Hematopoietic multipotent progenitor cell treated with erythropoietin and hydrocortisone succinate and interleukin-3 and kit ligand, for 15 days (in vitro differentiated cells): ENCODE data around the gene TBCE.

Source experiments
- DNase-seq: peaks from one replicate; pipeline ENCODE4 v3.0.0-alpha.2; 2015; ENCODE audit warnings: low spot score

TBCE gene, protein sequence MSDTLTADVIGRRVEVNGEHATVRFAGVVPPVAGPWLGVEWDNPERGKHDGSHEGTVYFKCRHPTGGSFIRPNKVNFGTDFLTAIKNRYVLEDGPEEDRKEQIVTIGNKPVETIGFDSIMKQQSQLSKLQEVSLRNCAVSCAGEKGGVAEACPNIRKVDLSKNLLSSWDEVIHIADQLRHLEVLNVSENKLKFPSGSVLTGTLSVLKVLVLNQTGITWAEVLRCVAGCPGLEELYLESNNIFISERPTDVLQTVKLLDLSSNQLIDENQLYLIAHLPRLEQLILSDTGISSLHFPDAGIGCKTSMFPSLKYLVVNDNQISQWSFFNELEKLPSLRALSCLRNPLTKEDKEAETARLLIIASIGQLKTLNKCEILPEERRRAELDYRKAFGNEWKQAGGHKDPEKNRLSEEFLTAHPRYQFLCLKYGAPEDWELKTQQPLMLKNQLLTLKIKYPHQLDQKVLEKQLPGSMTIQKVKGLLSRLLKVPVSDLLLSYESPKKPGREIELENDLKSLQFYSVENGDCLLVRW

DNA sequence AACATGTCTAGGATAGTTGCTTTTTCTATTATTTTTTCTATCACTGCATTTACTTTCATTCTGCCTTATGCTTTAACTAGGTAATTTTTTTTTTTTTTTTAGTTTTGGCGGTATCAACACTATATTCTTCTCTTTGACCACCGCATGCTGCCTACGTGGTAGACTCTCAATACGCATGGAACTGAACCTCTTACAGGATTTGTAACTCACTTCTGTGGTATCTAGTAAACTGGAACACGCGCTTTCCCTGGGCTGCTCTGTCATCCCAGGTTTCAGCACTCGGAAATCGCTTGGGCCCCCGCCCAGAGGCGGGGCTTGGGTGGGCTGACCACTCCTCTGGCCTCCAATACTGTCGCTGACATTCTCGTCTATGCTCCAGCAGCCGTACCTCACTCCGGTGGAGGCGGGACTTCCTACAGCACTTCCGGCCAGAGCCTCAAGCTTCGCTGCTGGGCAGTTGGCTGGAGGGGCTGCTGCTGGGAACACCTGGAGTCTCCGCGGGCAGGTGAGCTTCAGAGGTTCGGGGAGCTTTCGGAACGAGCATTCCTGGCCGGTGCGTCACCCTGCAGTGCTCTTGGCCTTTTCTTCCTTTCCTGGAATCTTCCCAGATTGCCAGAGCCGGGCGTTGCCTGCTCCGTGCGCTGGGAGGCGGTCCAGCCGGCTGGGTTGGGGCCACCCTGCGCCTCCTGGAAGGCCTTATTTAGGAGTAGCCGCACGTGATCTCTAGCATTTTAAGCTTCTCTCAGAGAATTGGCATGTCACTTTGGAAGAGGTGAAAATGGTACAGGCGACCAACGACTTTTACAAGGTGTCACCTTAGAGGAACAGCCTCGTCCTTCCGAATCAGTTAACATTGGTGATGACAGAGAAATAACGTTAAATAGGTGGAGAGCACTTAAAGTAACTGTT lies at the start of gene TBCE:
Gene TBCE (plus strand): TSS at position 428 of the 909 bp plus-strand sequence. CDS start 12,623 bp downstream, outside the sequence.
- DNase-seq = peak; percentile 89

DNA sequence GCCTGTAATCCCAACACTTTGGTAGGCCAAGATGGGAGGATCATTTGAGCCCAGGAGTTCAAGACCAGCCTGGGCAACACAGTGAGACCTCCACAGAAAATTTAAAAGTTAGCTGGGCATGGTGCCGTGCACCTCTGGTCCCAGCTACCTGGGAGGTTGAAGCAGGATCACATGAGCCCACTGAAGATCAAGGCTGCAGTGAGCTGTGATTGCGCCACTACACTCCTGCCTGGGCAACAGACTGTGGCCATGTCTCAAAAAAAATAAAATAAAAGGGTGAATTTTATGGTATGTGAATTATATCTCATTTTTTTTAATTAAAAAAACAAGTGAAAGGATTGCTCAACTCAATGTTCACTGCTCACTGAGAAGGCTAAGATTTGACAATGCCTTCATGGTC lies 48.0 kb upstream of the TBCE start:
- no peak for DNase-seq

DNA sequence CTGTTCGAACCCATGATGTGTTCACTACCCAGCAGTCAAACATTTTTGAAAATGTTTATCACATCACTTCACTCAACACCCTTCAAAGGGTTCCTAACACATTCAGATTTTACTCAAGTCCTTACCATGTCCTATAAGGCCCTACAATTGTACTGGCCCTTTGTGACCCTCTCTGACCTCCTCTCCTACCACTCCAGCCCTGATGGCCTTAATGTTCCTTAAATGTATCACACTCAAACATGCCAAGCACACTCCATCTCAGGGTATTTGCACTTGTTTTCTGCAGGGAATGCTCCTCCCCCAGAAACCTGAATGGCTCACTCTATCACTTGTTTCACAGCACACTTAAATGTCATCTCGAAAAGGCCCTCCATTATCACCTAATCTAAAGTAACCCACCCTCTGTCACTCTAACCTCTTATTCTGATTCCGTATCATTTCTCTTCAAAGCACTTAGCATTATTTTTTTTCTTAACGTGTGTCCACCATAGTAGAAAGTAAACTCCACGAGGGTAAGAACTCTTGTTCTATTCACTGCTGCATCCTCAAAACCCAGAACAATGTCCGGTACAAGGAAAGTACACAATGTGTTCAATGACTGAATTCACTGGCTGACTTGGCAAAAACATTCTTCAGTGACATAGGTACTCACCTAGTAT lies 46.6 kb upstream of the TBCE start:
- DNase-seq = no peak

DNA sequence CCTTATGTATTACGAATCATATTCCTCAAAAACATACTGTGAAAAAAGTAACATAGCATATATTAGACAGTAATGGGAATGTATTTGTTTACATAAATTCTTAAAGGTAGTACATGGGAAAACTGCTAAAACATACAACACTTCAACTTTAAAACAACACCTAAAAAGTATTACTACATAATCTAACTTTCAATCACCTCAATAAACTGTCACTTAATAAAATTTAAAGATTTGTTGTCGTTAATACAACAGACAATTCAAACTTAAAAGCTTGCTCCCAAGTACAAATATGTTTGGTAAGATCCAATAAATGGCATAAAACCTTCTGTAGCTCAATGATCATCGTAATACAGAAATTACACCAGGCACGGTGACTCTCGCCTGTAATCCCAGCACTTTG lies 42.9 kb upstream of the TBCE start:
- no peak for DNase-seq

DNA sequence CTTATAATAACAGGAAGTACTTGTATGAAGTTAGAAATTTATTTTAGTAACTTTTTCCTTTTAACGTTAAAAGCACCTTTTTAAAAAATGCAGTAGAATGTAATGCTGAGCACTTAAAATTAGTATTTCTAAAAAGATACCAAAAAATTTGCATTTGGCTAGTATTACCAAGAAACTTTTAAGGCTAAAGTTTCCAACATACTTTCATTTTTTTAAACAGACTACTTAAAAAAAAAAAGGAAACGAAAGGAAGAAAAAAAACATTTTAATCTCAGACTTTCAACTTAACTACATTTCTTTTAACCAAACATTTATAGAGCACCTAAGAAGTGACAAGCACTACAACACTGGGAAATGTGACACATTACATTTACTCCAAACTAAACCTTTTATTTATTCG lies 42.1 kb upstream of the TBCE start:
- DNase-seq = no peak

DNA sequence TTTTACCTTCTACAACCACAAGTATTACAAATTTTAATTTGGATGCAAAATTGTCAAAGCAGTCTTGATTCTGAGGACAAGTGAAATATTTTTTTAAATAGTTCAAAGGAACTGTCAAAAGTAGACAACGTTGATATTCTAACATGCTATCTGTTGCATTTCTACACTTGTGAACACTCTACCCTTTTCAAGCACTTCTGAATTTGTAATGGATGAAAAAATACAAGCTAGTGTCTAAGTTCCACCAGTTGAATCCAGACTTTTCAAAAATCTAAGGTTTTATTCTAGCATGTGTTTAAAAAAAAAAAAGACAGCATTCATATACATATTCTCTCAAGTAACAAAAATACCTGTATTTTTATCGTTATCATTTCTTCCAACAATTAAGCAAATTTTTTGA lies 41.4 kb upstream of the TBCE start:
- no peak for DNase-seq

DNA sequence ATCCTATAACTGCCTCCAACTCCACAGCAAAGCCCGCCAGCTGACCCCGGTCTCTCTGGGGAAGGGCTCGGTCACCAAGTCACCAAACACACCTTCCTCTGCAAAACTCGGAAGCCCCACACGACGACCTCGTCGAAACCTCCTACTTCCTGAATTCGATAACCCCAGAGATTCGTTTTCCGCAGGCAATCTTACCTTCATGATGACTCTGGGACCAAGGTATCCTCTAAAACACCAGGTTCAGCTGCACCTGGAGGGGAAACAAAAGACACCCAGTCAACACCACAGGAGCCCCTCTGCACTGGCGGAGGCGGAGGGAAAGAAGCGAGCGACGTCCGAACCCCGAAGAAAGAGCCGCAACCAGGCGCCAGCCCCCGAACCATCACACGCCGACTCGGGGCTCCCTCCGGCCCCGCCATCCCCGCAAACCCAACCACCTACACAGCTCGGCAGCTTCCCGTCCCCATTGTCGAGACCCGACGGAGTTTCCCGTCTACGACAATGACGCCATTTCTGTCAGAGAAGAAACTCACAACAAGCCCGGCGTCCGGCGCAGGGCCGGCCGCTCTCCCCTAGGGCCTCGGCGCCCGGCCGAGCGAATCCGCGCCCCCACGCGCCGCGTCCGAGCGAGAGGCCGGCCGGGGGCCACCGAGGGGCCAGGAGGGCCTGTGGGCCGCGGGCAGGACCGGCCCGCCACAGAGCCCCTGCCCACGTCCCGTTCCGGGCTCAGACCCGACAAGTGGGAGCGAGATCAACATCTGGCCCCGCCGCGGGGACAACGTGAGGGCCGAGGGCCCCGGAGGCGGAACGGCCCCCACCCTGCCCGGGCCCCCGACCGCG lies 40.3 kb upstream of the TBCE start:
- no peak for DNase-seq

DNA sequence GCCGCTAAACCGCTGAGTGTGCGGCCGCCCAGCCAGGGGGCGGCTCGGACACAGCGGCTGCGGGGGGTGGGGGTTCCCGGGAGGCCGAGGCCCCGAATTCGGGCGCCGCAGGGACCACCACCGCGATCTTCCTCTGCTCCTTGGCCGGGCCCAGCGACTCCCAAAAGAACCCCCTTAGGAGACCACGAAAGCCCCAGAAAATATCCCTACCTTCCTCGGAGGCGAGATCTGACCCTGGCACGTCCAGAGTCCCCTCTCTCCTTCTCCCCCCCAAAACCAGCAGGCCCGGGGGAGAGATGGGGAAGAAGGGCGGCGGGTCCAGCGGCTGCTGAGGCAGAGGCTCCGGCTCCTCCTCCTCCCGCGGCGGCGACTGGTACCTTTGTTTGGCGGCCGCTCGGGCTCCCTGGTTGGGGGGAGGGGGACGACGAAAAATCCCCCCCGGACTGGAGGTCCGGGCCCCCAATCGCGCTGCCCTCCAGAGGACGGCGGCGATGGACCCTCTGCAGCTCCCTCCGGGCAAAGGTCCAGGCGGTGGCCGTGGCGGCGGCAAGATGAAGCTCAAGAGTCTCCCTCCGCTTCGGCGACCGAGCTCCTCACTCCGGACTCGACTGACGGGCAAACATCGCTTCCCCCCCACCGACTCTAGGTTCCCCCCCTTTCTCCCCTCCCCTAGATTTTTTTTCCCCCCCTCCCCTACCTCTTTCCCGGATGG lies 39.5 kb upstream of the TBCE start, which contains the start of gene ARID4B:
Gene ARID4B (minus strand): TSS at position 621 of the 712 bp plus-strand sequence. CDS start 1,260 bp downstream, outside the sequence.
- no peak for DNase-seq

DNA sequence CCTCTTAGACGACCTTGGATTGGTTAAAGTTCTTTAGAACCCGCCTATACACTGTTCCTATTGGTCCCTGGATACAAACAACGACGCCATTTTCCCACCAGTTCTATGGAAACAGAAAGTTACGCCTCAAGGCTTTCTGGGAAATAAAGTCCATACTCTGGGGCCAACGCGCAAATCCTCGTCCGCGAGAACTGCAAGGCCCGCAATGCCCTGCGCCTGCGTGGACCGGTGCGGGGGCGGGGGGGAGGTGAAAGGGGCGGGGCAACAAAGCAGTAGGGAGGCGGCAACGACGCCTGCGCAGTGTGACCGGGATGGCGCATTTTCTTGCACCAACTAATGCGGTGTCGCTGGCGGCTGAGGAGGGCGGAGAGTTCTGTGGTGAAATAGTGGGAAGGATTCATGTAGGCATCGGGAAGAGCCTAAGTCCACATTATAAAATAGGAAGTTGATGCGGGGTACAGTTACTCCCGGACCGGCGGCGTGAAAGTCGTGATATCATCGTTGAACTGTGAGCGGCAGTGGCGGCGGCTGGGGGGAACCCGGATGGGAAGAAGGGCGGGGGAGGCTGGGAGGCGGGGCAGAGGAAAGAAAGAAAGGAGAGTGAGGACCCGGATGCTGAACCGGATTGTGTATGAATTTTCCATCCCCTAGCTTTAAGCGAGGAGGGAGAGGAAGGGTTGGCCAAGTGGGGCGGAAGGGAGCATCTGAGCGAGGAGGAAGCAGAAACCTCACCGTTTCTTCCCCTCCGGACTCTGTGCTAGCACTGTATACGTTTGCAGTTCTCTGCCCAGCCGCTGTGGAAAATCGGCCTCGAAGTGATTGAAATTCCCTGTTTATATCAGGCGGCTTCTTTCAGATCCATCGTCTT lies 38.7 kb upstream of the TBCE start, which contains the start of gene GGPS1:
Gene GGPS1 (plus strand): TSS at position 300 of the 868 bp plus-strand sequence. CDS start 6,695 bp downstream, outside the sequence.
- peak; percentile 100 for DNase-seq

DNA sequence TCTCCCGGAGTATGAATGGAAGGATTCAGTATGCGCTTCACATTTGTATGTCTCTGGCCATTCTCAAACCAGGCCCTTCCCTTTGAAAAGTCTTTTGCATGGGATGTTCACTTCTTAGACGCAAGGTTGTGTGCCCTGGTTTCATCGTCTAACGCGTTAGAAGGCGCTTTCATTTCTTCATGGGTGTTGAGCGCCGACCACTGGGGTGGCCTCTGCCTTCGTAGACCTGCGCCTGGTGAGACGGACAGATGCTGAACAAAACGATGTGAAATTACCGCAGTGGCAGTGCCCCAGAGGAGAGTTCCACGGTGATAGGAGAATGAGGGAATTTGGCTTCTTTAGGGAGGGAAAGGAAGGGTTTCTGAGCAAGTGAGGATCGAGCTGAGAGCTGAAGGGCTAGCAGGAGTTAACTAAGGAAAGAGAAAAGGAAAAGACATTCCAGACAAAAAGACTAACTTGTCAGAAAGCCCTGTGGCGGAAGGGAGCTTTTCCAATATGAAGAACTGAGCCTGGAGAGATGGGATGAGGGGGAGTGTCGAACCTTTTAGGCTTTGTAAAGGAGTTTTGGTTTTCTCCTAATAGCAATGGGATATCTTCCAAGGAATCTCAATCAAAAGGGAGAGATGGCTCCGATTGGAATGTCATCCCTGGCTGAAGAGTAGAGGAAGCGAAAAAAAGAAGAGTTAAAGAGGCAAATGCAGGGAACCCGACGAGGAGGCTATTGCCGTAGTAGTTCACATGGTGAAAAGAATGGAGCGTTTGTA lies 37.9 kb upstream of the TBCE start:
- peak; percentile 59 for DNase-seq

DNA sequence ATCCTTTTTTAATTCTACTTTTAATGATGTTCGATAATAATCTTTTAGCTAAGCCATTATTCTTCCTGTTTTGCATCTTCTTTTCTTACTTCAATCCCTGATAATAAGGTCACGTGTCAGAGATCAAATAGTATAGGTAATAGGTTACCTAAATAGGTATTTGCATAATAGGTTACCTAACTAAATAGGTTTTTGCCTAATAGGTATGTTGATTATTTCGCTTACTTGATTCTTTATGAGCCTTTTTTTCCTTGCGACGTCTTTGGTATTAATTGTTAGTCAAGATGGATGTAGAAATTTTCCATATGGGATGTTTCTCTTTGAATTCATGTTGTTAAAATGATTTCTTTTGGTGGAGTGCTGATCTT lies 36.3 kb upstream of the TBCE start:
- no peak for DNase-seq

DNA sequence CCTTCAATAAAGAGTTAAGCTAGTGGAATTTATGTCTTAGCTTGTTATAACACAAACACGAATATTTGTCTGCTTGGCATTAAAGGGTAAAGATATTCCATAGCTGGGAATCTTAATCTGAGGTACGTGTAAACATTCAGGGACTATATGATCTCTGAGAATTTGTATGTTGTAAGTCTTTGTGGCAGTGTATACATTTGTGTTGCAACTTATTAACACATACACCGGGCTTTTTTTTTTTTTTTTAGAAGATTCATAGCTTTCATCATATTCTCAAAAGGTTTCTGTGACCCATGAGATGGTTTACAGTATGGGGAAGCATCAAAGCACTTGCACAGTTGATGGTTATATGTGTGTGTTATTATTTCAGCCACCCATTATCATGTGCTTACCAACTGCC lies 35.8 kb upstream of the TBCE start:
- DNase-seq = no peak

DNA sequence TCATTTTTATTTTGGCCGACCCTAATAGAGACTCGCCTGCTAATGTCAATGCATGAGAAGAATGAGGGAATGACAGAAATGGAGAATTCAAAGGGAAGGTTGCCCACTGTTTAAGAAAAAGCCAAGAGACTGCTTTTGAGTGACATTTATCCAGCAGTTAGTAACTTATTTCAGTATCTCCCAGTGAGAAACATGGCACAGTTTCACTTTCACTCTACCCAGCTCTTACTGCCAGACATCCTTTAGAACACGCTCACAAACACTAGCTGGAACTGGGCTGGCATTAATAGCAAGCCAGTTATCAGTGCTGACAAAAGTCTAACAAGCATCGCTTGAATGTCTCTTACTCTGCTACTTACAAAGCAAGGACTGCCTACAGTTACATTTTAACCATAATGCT lies 30.3 kb upstream of the TBCE start:
- DNase-seq = peak; percentile 48

DNA sequence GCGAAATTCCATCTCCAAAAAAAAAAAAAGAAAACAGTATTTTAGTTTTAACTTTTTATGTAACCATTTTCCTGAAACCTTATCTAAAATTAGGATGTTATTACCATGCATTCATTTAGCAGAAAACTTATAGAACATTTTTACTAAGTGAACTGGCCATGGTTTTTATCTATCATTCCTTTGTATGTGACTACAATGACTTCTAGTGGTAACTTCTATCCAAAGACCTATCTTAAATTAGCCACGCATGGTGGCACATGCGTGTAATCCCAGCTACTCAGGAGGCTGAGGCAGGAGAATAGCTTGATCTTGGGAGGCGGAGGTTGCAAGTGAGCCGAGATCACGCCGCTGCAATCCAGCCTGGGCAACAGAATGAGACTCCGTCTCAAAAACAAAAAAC lies 27.5 kb upstream of the TBCE start:
- DNase-seq = no peak

DNA sequence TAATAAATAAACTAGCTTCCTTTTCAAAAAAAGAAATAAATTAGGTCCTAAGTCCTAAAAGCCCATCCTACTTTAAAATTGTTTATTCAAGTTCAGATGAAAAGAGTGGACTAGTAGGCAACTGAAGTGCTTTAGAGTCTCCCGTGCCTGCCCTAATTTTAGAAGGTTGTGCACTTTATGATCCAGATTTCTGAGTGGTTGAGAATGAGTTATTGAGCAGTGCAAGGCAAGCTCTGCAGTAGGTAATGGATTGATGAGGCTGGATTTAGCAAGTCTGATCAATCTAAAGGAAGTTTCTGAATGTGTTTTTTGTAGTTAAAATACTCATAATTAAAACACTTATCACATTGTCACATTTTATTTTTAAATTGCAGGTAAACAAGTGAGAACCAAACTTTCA lies 25.9 kb upstream of the TBCE start:
- no peak for DNase-seq

DNA sequence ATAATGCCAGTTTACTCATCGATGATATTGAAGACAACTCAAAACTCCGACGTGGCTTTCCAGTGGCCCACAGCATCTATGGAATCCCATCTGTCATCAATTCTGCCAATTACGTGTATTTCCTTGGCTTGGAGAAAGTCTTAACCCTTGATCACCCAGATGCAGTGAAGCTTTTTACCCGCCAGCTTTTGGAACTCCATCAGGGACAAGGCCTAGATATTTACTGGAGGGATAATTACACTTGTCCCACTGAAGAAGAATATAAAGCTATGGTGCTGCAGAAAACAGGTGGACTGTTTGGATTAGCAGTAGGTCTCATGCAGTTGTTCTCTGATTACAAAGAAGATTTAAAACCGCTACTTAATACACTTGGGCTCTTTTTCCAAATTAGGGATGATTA lies 25.2 kb upstream of the TBCE start:
- no peak for DNase-seq

DNA sequence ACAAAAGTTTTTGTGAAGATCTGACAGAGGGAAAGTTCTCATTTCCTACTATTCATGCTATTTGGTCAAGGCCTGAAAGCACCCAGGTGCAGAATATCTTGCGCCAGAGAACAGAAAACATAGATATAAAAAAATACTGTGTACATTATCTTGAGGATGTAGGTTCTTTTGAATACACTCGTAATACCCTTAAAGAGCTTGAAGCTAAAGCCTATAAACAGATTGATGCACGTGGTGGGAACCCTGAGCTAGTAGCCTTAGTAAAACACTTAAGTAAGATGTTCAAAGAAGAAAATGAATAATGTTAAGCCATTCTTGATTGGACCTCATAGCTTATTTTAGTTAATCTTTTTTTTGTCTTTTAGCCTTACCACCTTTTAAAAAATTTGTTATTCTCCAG lies 24.8 kb upstream of the TBCE start:
- no peak for DNase-seq

DNA sequence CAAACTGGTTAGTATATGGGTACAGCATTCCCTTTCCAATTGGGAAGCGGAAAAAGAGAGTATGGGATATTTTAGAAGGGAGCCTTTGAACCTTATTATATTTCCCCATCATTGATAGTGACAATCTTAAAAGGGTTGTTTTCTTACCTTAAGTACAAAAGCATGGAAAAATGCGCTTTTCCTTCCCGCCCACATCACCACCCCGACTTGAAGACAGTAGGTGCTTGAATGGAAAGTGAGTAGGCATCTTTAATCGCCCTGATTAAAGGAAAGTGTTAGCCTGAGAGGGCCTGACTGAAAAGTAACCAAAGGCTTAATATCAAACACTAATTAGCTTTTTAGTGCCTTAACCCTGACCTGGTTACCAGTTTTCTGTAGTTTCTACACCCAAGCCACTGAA lies 23.5 kb upstream of the TBCE start:
- no peak for DNase-seq

DNA sequence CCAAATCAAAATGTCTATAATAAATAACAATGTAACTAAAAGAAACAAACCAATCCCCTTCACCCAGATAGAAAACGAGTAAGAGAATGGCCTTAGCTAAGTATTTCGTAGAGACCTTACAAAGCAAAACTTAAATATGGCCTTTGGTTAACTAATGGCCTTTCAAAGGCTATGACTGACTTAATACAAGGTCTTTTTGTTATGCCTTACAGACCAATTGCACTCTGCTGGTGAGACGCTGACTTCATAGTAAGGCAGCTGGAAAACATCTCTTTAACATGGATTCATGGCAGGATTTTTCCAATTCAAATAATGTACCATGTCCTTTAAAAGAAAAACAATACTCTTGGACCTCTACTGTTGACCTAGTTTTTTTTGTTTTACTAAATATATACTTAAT lies 15.8 kb upstream of the TBCE start:
- no peak for DNase-seq
